ENCODE measurements around the gene TNFRSF14. TPM values are rescaled to one million over a fixed set of nuclear protein-coding genes. Genes with fewer than 3 reads are reported as not detected.

TNFRSF14 gene
- total RNA-seq, 1 donor from 2014 or later: 8.5 TPM

GRCh38 chr1:2591581-2592261 lies 35.5 kb downstream of the TNFRSF14 start:
- no peak overlapping the region for H3K27ac Mint-ChIP-seq
- H3K4me3 Mint-ChIP-seq: no peak overlapping the region
- H3K27me3 Mint-ChIP-seq: no peaks in the 10 kb centered on the region
- DNase-seq (ENCODE audit: extremely low spot score, unreplicated experiment): no peak
- no peaks in the 10 kb centered on the region for H3K9me3 Mint-ChIP-seq
- H3K4me1 Mint-ChIP-seq (ENCODE audit: unreplicated experiment): no peaks in the 10 kb centered on the region
- no peaks in the 10 kb centered on the region for H3K36me3 Mint-ChIP-seq
- TF ChIP-seq, protein P1, sequence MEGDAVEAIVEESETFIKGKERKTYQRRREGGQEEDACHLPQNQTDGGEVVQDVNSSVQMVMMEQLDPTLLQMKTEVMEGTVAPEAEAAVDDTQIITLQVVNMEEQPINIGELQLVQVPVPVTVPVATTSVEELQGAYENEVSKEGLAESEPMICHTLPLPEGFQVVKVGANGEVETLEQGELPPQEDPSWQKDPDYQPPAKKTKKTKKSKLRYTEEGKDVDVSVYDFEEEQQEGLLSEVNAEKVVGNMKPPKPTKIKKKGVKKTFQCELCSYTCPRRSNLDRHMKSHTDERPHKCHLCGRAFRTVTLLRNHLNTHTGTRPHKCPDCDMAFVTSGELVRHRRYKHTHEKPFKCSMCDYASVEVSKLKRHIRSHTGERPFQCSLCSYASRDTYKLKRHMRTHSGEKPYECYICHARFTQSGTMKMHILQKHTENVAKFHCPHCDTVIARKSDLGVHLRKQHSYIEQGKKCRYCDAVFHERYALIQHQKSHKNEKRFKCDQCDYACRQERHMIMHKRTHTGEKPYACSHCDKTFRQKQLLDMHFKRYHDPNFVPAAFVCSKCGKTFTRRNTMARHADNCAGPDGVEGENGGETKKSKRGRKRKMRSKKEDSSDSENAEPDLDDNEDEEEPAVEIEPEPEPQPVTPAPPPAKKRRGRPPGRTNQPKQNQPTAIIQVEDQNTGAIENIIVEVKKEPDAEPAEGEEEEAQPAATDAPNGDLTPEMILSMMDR (conservative IDR thresholded peaks at IDR 0.05): no peak

- TF ChIP-seq, protein P1 (conservative IDR thresholded peaks at IDR 0.05): no peak
- Mint-ChIP-seq H3K36me3 (no peaks in the 10 kb centered on the region), H3K9me3 (no peaks in the 10 kb centered on the region), H3K27me3 (peaks cover 3% of the 10 kb centered on the region), H3K27ac (no peak overlapping the region), H3K4me1 (ENCODE audit: unreplicated experiment) (no peaks in the 10 kb centered on the region), H3K4me3 (no peak overlapping the region)
- DNase-seq (ENCODE audit: extremely low spot score, unreplicated experiment): no peak
These were observed 36.5 kb downstream of the TNFRSF14 start for GRCh38 chr1:2592672-2593071.

- Mint-ChIP-seq H3K9me3 (no peaks in the 10 kb centered on the region), H3K4me3 (no peak overlapping the region), H3K4me1 (ENCODE audit: unreplicated experiment) (no peaks in the 10 kb centered on the region), H3K27ac (no peak overlapping the region), H3K36me3 (no peaks in the 10 kb centered on the region), H3K27me3 (peaks cover 3% of the 10 kb centered on the region)
- DNase-seq (ENCODE audit: extremely low spot score, unreplicated experiment): no peak
- TF ChIP-seq, protein P1 (conservative IDR thresholded peaks at IDR 0.05): no peak
These were observed 37.2 kb downstream of the TNFRSF14 start for GRCh38 chr1:2593251-2593878.

DNA sequence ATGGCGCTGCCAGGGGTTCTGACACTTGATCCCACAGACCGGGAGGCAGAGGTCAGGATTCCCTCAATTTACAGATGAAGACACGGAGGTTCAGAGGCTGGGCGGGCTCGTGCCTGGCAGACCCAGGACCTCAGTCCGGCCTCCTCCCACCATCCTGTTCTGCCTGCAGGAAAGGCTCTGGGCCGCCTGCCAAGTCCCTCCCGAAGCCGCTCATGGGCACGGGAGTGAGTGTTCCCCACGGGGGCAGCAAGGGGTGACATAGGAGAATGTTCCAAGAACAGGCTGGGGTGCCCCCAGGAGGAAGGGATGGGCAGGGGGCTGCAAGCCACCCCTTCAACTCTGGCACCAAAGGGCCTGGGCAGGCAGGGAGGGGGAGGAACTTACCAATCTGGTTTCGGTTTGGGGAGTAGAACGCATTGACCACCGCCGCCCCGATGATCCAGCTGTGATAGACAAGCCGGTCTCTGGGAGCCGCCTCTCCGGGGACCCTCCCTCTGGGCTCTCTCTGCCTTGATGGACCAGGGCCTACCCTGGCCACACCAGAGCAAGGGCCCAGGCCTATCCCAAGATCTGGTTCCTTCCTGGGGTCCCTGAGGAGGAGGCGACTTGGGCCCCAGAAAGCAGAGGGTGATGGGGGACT lies 38.0 kb downstream of the TNFRSF14 start:
- no peak overlapping the region for H3K27ac Mint-ChIP-seq
- H3K4me3 Mint-ChIP-seq: no peak overlapping the region
- peaks cover 4% of the 10 kb centered on the region for H3K9me3 Mint-ChIP-seq
- H3K36me3 Mint-ChIP-seq: no peaks in the 10 kb centered on the region
- no peak for DNase-seq (ENCODE audit: extremely low spot score, unreplicated experiment)
- H3K4me1 Mint-ChIP-seq (ENCODE audit: unreplicated experiment): no peaks in the 10 kb centered on the region
- TF ChIP-seq, protein P1 (conservative IDR thresholded peaks at IDR 0.05): no peak
- peaks cover 3% of the 10 kb centered on the region for H3K27me3 Mint-ChIP-seq

GRCh38 chr1:2594641-2595131 lies 38.5 kb downstream of the TNFRSF14 start:
- no peak overlapping the region for H3K4me3 Mint-ChIP-seq
- TF ChIP-seq, protein P1 (conservative IDR thresholded peaks at IDR 0.05): no peak
- DNase-seq (ENCODE audit: extremely low spot score, unreplicated experiment): no peak
- no peak overlapping the region for H3K27ac Mint-ChIP-seq
- H3K27me3 Mint-ChIP-seq: peaks cover 3% of the 10 kb centered on the region
- H3K36me3 Mint-ChIP-seq: no peaks in the 10 kb centered on the region
- peaks cover 4% of the 10 kb centered on the region for H3K9me3 Mint-ChIP-seq
- H3K4me1 Mint-ChIP-seq (ENCODE audit: unreplicated experiment): no peaks in the 10 kb centered on the region
